Astrocyte of the spinal cord (primary cell): ENCODE results near the gene MARVELD3.

Source experiments
- DNase-seq: peaks from one replicate; pipeline ENCODE4 v3.0.0; 2011; ENCODE audit warnings: low read depth, low spot score
- H3K4me3 ChIP-seq: 2 replicates; pipeline ENCODE4 v1.5.1; 2011; ENCODE audit warnings: low read depth, mild to moderate bottlenecking, low read length, moderate library complexity
- CTCF ChIP-seq: IDR thresholded peaks from 2 replicates; pipeline ENCODE4 v1.5.1; 2012; ENCODE audit warnings: low read depth, mild to moderate bottlenecking, low read length, inconsistent platforms
- in situ Hi-C: cut with HindIII; loops from 2 replicates; pipeline ENCODE4 v1.10.0; 2017; ENCODE audit warnings: low sequenced_read_pairs

Gene MARVELD3

GRCh38 chr16:71626858-71627213, 852 bp downstream of the MARVELD3 start:
- DNase-seq = no peak
- in situ Hi-C loops = no loop called here
- no peak for TF ChIP-seq CTCF
- peak overlapping the region; percentile 10 for H3K4me3 ChIP-seq

- in situ Hi-C loops = no loop called here
- H3K4me3 ChIP-seq = no peak overlapping the region
- DNase-seq = no peak
- no peak for TF ChIP-seq CTCF
Observed at GRCh38 chr16:71627731-71628181, 1.8 kb downstream of the MARVELD3 start.

GRCh38 chr16:71628810-71629209, 2.8 kb downstream of the MARVELD3 start:
- peak; percentile 87 for DNase-seq

GRCh38 chr16:71629278-71630016, 3.5 kb downstream of the MARVELD3 start:
- DNase-seq = no peak
- no peak for TF ChIP-seq CTCF
- in situ Hi-C loops = no loop called here
- H3K4me3 ChIP-seq = no peak overlapping the region

More at GRCh38 chr16:71628810-71629209, 2.8 kb downstream of the MARVELD3 start:
- in situ Hi-C loops = no loop called here
- no peak for TF ChIP-seq CTCF
- H3K4me3 ChIP-seq = no peak overlapping the region

- in situ Hi-C loops = no loop called here
- TF ChIP-seq CTCF = no peak
- no peak for DNase-seq
- H3K4me3 ChIP-seq = no peak overlapping the region
Observed at GRCh38 chr16:71630808-71631207, 4.8 kb downstream of the MARVELD3 start.

- no peak for DNase-seq
- in situ Hi-C loops = no loop called here
- TF ChIP-seq CTCF = no peak
- no peak overlapping the region for H3K4me3 ChIP-seq
Observed at GRCh38 chr16:71631776-71632175, 5.8 kb downstream of the MARVELD3 start.
